ENCODE measurements around the gene OFD1.
A peak's percentile ranks its signal among the peaks of the same experiment; 100 is the strongest.

Gene OFD1

GRCh38 chrX:13689741-13690211 is 44.8 kb upstream of the OFD1 start:
- TF ChIP-seq CTCF (IDR thresholded peaks at IDR 0.05; ENCODE audit: low read depth, low read length), result no peak
- no peaks in the 10 kb centered on the region for H3K27me3 ChIP-seq
- no peaks in the 10 kb centered on the region for H3K36me3 ChIP-seq
- peak overlapping the region; percentile 85 for H3K4me3 ChIP-seq (ENCODE audit: low read depth, low read length)
- no peaks in the 10 kb centered on the region for H3K9me3 ChIP-seq
- DNase-seq, result no peak
- H3K4me1 ChIP-seq, result peaks cover 5% of the 10 kb centered on the region; the same call in 1 of the 2 replicates

GRCh38 chrX:13690836-13691235 is 43.7 kb upstream of the OFD1 start:
- no peak for TF ChIP-seq CTCF (IDR thresholded peaks at IDR 0.05; ENCODE audit: low read depth, low read length)
- H3K4me3 ChIP-seq (ENCODE audit: low read depth, low read length), result peak overlapping the region; percentile 85

GRCh38 chrX:13691841-13692371 is 42.6 kb upstream of the OFD1 start:
- Histone ChIP-seq H3K9me3 (no peaks in the 10 kb centered on the region), H3K4me3 (ENCODE audit: low read depth, low read length) (no peak overlapping the region), H3K27me3 (no peaks in the 10 kb centered on the region), H3K4me1 (peaks cover 5% of the 10 kb centered on the region; the same call in 1 of the 2 replicates), H3K36me3 (no peaks in the 10 kb centered on the region)
- DNase-seq, result no peak
- TF ChIP-seq CTCF (IDR thresholded peaks at IDR 0.05; ENCODE audit: low read depth, low read length), result no peak

More at GRCh38 chrX:13690836-13691235, 43.7 kb upstream of the OFD1 start:
- Histone ChIP-seq H3K9me3 (no peaks in the 10 kb centered on the region), H3K36me3 (no peaks in the 10 kb centered on the region), H3K27me3 (no peaks in the 10 kb centered on the region), H3K4me1 (peaks cover 5% of the 10 kb centered on the region; the same call in 1 of the 2 replicates)
- DNase-seq, result no peak

GRCh38 chrX:13692771-13693231 is 41.7 kb upstream of the OFD1 start:
- H3K9me3 ChIP-seq, result no peaks in the 10 kb centered on the region
- TF ChIP-seq CTCF (IDR thresholded peaks at IDR 0.05; ENCODE audit: low read depth, low read length), result no peak
- H3K4me3 ChIP-seq (ENCODE audit: low read depth, low read length), result no peak overlapping the region
- H3K36me3 ChIP-seq, result no peaks in the 10 kb centered on the region
- peaks cover 5% of the 10 kb centered on the region; the same call in 1 of the 2 replicates for H3K4me1 ChIP-seq
- no peaks in the 10 kb centered on the region for H3K27me3 ChIP-seq
- DNase-seq, result no peak

- TF ChIP-seq CTCF (IDR thresholded peaks at IDR 0.05; ENCODE audit: low read depth, low read length), result no peak
- DNase-seq, result no peak
- H3K4me1 ChIP-seq, result peaks cover 5% of the 10 kb centered on the region; the same call in 1 of the 2 replicates
- no peaks in the 10 kb centered on the region for H3K9me3 ChIP-seq
- H3K4me3 ChIP-seq (ENCODE audit: low read depth, low read length), result no peak overlapping the region
- H3K36me3 ChIP-seq, result no peaks in the 10 kb centered on the region
- no peaks in the 10 kb centered on the region for H3K27me3 ChIP-seq
Observed at GRCh38 chrX:13693341-13693961, 41.1 kb upstream of the OFD1 start.

GRCh38 chrX:13694359-13694758 is 40.2 kb upstream of the OFD1 start:
- peaks cover 5% of the 10 kb centered on the region; the same call in 1 of the 2 replicates for H3K4me1 ChIP-seq
- no peaks in the 10 kb centered on the region for H3K9me3 ChIP-seq
- DNase-seq, result no peak
- no peaks in the 10 kb centered on the region for H3K27me3 ChIP-seq
- no peaks in the 10 kb centered on the region for H3K36me3 ChIP-seq
- TF ChIP-seq CTCF (IDR thresholded peaks at IDR 0.05; ENCODE audit: low read depth, low read length), result no peak
- no peak overlapping the region for H3K4me3 ChIP-seq (ENCODE audit: low read depth, low read length)
